ENCODE measurements around the gene LITAF. TPM values are rescaled to one million over a fixed set of nuclear protein-coding genes. Genes with fewer than 3 reads are reported as not detected.

LITAF gene
- total RNA-seq, 1 donor from 2014 or later = 124 TPM

- ChIA-PET POLR2A (no interaction called here), CTCF (no interaction called here)
- H3K4me3 Mint-ChIP-seq = no peak overlapping the region
- H3K27me3 Mint-ChIP-seq = no peaks in the 10 kb centered on the region
- H3K4me1 Mint-ChIP-seq = peaks cover 16% of the 10 kb centered on the region
- no peaks in the 10 kb centered on the region for H3K9me3 Mint-ChIP-seq
- DNase-seq (no peak), ATAC-seq (ENCODE audit: low read depth) (no peak)
- intact Hi-C loops (cut with micrococcal nuclease) = no loop called here
- H3K36me3 Mint-ChIP-seq (ENCODE audit: low read depth) = no peaks in the 10 kb centered on the region
- TF ChIP-seq CTCF (IDR thresholded peaks at IDR 0.05) = no peak
- H3K27ac Mint-ChIP-seq = no peak overlapping the region
Measured at GRCh38 chr16:11503566-11503965, 83.2 kb downstream of the LITAF start.

DNA sequence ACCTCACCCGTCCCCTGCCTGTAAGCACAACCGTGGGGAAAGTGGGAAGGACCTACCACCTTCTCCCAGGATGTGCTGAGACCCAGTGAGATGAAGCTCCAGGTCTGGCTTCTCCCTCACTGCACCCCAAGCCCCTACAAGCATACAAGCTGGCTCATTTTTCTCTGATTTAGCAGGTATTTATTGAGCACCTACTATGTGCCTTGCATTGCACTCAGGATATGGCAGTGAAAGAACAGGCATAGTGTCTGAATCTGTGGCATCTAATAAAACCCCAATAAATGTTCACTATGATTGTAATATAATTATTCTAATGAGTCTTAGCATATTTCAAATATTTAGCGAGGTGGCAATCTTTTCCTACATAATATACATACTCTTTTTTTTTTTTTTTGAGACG is 84.5 kb downstream of the LITAF start:
- no peak for TF ChIP-seq CTCF (IDR thresholded peaks at IDR 0.05)
- Mint-ChIP-seq H3K27ac (no peak overlapping the region), H3K36me3 (ENCODE audit: low read depth) (no peaks in the 10 kb centered on the region), H3K4me1 (peaks cover 25% of the 10 kb centered on the region), H3K9me3 (no peaks in the 10 kb centered on the region), H3K4me3 (no peak overlapping the region), H3K27me3 (no peaks in the 10 kb centered on the region)
- no peak for ATAC-seq (ENCODE audit: low read depth)
- intact Hi-C loops (cut with micrococcal nuclease) = no loop called here
- no peak for DNase-seq
- ChIA-PET POLR2A (interaction anchor here (0.6 to 0.7 kb wide), 2 partner anchors 10 to 336 kb away, joined by 3 to 4 read pairs; no protein-coding TSS in a partner anchor), CTCF (no interaction called here)

DNA sequence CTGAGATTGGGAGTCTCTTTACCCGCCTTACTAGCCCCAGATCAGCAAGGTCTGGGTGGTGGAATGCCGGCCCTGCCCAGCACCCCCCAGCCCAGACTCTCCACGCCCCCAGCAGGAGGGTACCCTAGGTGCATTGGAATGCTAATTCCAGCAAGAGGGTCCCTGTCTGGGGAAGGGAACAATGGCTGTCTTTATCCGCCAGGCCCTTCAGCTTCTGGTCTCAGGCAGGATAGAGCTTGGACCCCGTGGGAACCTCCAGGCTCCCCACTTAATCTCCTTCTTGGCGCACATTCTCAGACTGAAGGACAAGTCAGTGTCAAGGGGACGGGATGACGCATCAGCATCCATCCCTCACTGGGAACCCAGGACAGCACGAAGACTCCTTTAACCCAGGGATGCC is 85.1 kb downstream of the LITAF start:
- no peak for TF ChIP-seq CTCF (IDR thresholded peaks at IDR 0.05)
- DNase-seq (no peak), ATAC-seq (ENCODE audit: low read depth) (no peak)
- Mint-ChIP-seq H3K36me3 (ENCODE audit: low read depth) (no peaks in the 10 kb centered on the region), H3K4me3 (no peak overlapping the region), H3K9me3 (no peaks in the 10 kb centered on the region), H3K27me3 (no peaks in the 10 kb centered on the region), H3K4me1 (peaks cover 24% of the 10 kb centered on the region), H3K27ac (no peak overlapping the region)
- POLR2A ChIA-PET = no interaction called here
- intact Hi-C loops (cut with micrococcal nuclease) = no loop called here
- CTCF ChIA-PET = no interaction called here

GRCh38 chr16:11500700-11501346 is 85.9 kb downstream of the LITAF start:
- intact Hi-C loops (cut with micrococcal nuclease) = no loop called here
- ChIA-PET POLR2A (interaction anchor here (1.1 kb wide), 1 partner anchor 74 kb away, joined by 11 read pairs; no protein-coding TSS in a partner anchor), CTCF (no interaction called here)

More at GRCh38 chr16:11500700-11501346, 85.9 kb downstream of the LITAF start:
- ATAC-seq (ENCODE audit: low read depth) = no peak
- TF ChIP-seq CTCF (IDR thresholded peaks at IDR 0.05) = no peak
- no peak overlapping the region for H3K27ac Mint-ChIP-seq
- no peaks in the 10 kb centered on the region for H3K27me3 Mint-ChIP-seq
- no peaks in the 10 kb centered on the region for H3K36me3 Mint-ChIP-seq (ENCODE audit: low read depth)
- H3K4me1 Mint-ChIP-seq = peaks cover 22% of the 10 kb centered on the region
- DNase-seq = no peak
- H3K9me3 Mint-ChIP-seq = no peaks in the 10 kb centered on the region
- H3K4me3 Mint-ChIP-seq = no peak overlapping the region

Measured in activated B cell treated with CpG ODN at 0.5 μM for 24 hours (primary cell).